IMR-90 (cell line): ENCODE results near the gene NOC2L. TPM values are rescaled to one million over a fixed set of nuclear protein-coding genes. Genes with fewer than 3 reads are reported as not detected.

ENCODE experiments used
- ATAC-seq: fragments of 200-7000 bp; cut with Tn5 transposase; 2 replicates; pipeline ENCODE4 v1.9.1; 2020; ENCODE audit warnings: low read depth, mild to moderate bottlenecking, moderate library complexity
- BruUV-seq: library from RNA; stranded (reverse); fragments of 400-500 nt; replicated peaks from 2 replicates; lab custom pipeline; 2021; lab: Mats Ljungman, UMichigan
- CTCF ChIA-PET: fragments of 300-600 bp; formaldehyde crosslinking; extraction: SDS; loops from one replicate; lab custom pipeline; 2021; ENCODE audit warnings: antibody characterized with exemption; lab: Yijun Ruan, JAX
- POLR2A ChIA-PET: fragments of 300-600 bp; sonication (Branson Sonifier 250); formaldehyde crosslinking; loops from one replicate; lab custom pipeline; 2022; ENCODE audit warnings: antibody characterized with exemption; ENCODE audit not compliant: unreplicated experiment; lab: Charles Lee
- DNase-seq: peaks from one replicate; pipeline ENCODE4 v3.0.0; 2013
- H2AFZ ChIP-seq: replicated peaks from 2 replicates; pipeline ENCODE3; 2013; ENCODE audit warnings: low read length, mild to moderate bottlenecking; ENCODE audit not compliant: poor library complexity
- H2AK5ac ChIP-seq: 2 replicates; pipeline ENCODE4 v1.6.1; 2013; ENCODE audit warnings: low read depth, low read length, inconsistent platforms
- H2AK9ac ChIP-seq: replicated peaks from 2 replicates; pipeline ENCODE3; 2013; ENCODE audit warnings: mild to moderate bottlenecking, low read depth, low read length, moderate library complexity; ENCODE audit not compliant: poor library complexity
- H2BK120ac ChIP-seq: 2 replicates; pipeline ENCODE4 v1.6.1; 2013; ENCODE audit warnings: low read depth, low read length, inconsistent platforms
- H2BK15ac ChIP-seq: 3 replicates; pipeline ENCODE4 v1.6.1; 2013; ENCODE audit warnings: low read depth, low read length, inconsistent platforms
- H2BK20ac ChIP-seq: 2 replicates; pipeline ENCODE4 v1.6.1; 2013; ENCODE audit warnings: low read depth, mild to moderate bottlenecking, inconsistent platforms, low read length, moderate library complexity
- H2BK5ac ChIP-seq: 2 replicates; pipeline ENCODE4 v1.6.1; 2013; ENCODE audit warnings: mild to moderate bottlenecking, low read depth, low read length, inconsistent platforms; ENCODE audit not compliant: poor library complexity, severe bottlenecking
- H3K14ac ChIP-seq: replicated peaks from 2 replicates; pipeline ENCODE4 v1.6.1; 2013; ENCODE audit warnings: low read depth, low read length, inconsistent platforms
- H3K18ac ChIP-seq: 2 replicates; pipeline ENCODE4 v1.6.1; 2013; ENCODE audit warnings: low read depth, low read length, control low read depth
- H3K23ac ChIP-seq: 2 replicates; pipeline ENCODE4 v1.6.1; 2013; ENCODE audit warnings: low read depth, low read length, inconsistent platforms
- H3K27ac ChIP-seq: 2 replicates; pipeline ENCODE4 v1.5.1; 2013; ENCODE audit warnings: mild to moderate bottlenecking, control low read depth, low read length; ENCODE audit not compliant: insufficient read depth
- H3K27me3 ChIP-seq: 2 replicates; pipeline ENCODE4 v1.6.1; 2013; ENCODE audit warnings: low read length; ENCODE audit not compliant: control insufficient read depth, insufficient read depth
- H3K36me3 ChIP-seq: 2 replicates; pipeline ENCODE4 v1.6.1; 2013; ENCODE audit warnings: low read length, mixed read lengths; ENCODE audit not compliant: control insufficient read depth, insufficient read depth
- H3K4ac ChIP-seq: 2 replicates; pipeline ENCODE4 v1.6.1; 2013; ENCODE audit warnings: low read depth, low read length, inconsistent platforms
- H3K4me1 ChIP-seq: 2 replicates; pipeline ENCODE4 v1.6.1; 2013; ENCODE audit warnings: low read length, mixed read lengths; ENCODE audit not compliant: control insufficient read depth, insufficient read depth
- H3K4me2 ChIP-seq: 2 replicates; pipeline ENCODE4 v1.6.1; 2013; ENCODE audit warnings: low read depth, mild to moderate bottlenecking, control low read depth, low read length, moderate library complexity
- H3K4me3 ChIP-seq: 2 replicates; pipeline ENCODE4 v1.5.1; 2013; ENCODE audit warnings: low read depth, mild to moderate bottlenecking, control low read depth, low read length, moderate library complexity; ENCODE audit not compliant: insufficient read depth
- H3K56ac ChIP-seq: 2 replicates; pipeline ENCODE4 v1.6.1; 2013; ENCODE audit warnings: low read length, inconsistent platforms; ENCODE audit not compliant: insufficient read depth; ENCODE audit errors: extremely low read depth
- H3K79me1 ChIP-seq, 2 experiments: 2 replicates each; pipeline ENCODE4 v1.6.1; 2013; ENCODE audit warnings: low read length in 2 of 2, inconsistent platforms in 1 of 2, low read depth in 1 of 2
- H3K9ac ChIP-seq: 2 replicates; pipeline ENCODE4 v1.6.1; 2013; ENCODE audit warnings: low read depth, low read length, control low read depth
- H3K9me1 ChIP-seq: 2 replicates; pipeline ENCODE4 v1.6.1; 2013; ENCODE audit warnings: low read length, inconsistent platforms; ENCODE audit not compliant: insufficient read depth
- H3K9me3 ChIP-seq: 2 replicates; pipeline ENCODE4 v1.6.1; 2013; ENCODE audit warnings: low read length; ENCODE audit not compliant: control insufficient read depth, insufficient read depth
- H4K20me1 ChIP-seq: 2 replicates; pipeline ENCODE4 v1.6.1; 2013; ENCODE audit warnings: low read length, inconsistent platforms; ENCODE audit not compliant: insufficient read depth
- H4K5ac ChIP-seq: 2 replicates; pipeline ENCODE4 v1.6.1; 2013; ENCODE audit warnings: mild to moderate bottlenecking, low read depth, low read length, control low read depth
- H4K8ac ChIP-seq, 2 experiments: 2 replicates each; pipeline ENCODE4 v1.6.1; 2013; ENCODE audit warnings: low read depth in 2 of 2, low read length in 2 of 2, control low read depth in 1 of 2, inconsistent platforms in 1 of 2
- H4K91ac ChIP-seq: 2 replicates; pipeline ENCODE4 v1.6.1; 2013; ENCODE audit warnings: low read depth, low read length, inconsistent platforms; ENCODE audit not compliant: insufficient read depth
- BHLHE40 ChIP-seq: fragments of 150-350 bp; IDR thresholded peaks from 2 replicates; pipeline ENCODE4 v1.6.1; 2016; ENCODE audit warnings: mild to moderate bottlenecking, low read depth, low read length
- CHD1 ChIP-seq: IDR thresholded peaks from 2 replicates; pipeline ENCODE4 v1.6.1; 2012; ENCODE audit warnings: low read depth, low read length, improper control_type of control experiment
- ELK1 ChIP-seq: fragments of 150-350 bp; IDR thresholded peaks from 2 replicates; pipeline ENCODE4 v1.6.1; 2016; ENCODE audit warnings: low read depth, mild to moderate bottlenecking, low read length, moderate library complexity, borderline replicate concordance
- MAZ ChIP-seq: IDR thresholded peaks from 2 replicates; pipeline ENCODE4 v1.6.1; 2012; ENCODE audit warnings: low read depth, mild to moderate bottlenecking, low read length, improper control_type of control experiment, moderate library complexity, borderline replicate concordance
- MXI1 ChIP-seq: IDR thresholded peaks from 2 replicates; pipeline ENCODE4 v1.6.1; 2012; ENCODE audit warnings: low read depth, mild to moderate bottlenecking, low read length, moderate library complexity, borderline replicate concordance
- NFE2L2 ChIP-seq: fragments of 150-350 bp; IDR thresholded peaks from 2 replicates; pipeline ENCODE4 v1.6.1; 2016; ENCODE audit warnings: low read depth, mild to moderate bottlenecking, low read length
- POLR2A ChIP-seq: IDR thresholded peaks from 2 replicates; pipeline ENCODE4 v1.6.1; 2012; ENCODE audit warnings: mild to moderate bottlenecking, low read depth, low read length
- RAD21 ChIP-seq: IDR thresholded peaks from 2 replicates; pipeline ENCODE4 v1.6.1; 2012; ENCODE audit warnings: low read length, improper control_type of control experiment
- RFX5 ChIP-seq: IDR thresholded peaks from 2 replicates; pipeline ENCODE4 v1.8.0; 2012; ENCODE audit warnings: low read depth, mild to moderate bottlenecking, low read length, moderate library complexity
- SMC3 ChIP-seq: fragments of 150-350 bp; IDR thresholded peaks from 2 replicates; pipeline ENCODE4 v1.6.1; 2016; ENCODE audit warnings: low read depth, mild to moderate bottlenecking, antibody characterized with exemption, low read length, moderate library complexity
- WGBS, 2 experiments: methylation state at CpG; one replicate each; pipeline versions ENCODE4 v1.1.5 to v1.1.7; 2013; ENCODE audit warnings: missing lambda C conversion rate in 2 of 2; ENCODE audit not compliant: insufficient read length in 1 of 2; ENCODE audit errors: extremely low coverage in 2 of 2; 5-methylcytosine and 5-hydroxymethylcytosine counted together
- dilution Hi-C: fragments of 300-500 bp; cut with HindIII; formaldehyde crosslinking; loops from one replicate; pipeline ENCODE4 v1.14.3; 2018; ENCODE audit warnings: low sequenced_read_pairs; ENCODE audit not compliant: unreplicated experiment
- in situ Hi-C: fragments of 300-500 bp; cut with MboI; formaldehyde crosslinking; loops from 3 replicates; pipeline ENCODE4 v1.14.3; 2019; ENCODE audit warnings: low sequenced_read_pairs, inconsistent platforms, mixed read lengths
- intact Hi-C: fragments of 100-400 bp; cut with micrococcal nuclease; formaldehyde crosslinking; loops from 2 replicates; pipeline ENCODE4 v1.10.0; 2022
- polyA plus RNA-seq, 3 experiments: library from polyadenylated mRNA; depleted of rRNA; stranded (reverse); fragments of >200 nt; gene quantifications; 2 replicates each; pipeline ENCODE4 v1.2.3, GENCODE V29; 2012; ENCODE audit warnings: low replicate concordance in 1 of 3
- total RNA-seq: library from RNA; depleted of rRNA; stranded (reverse); fragments of >200 nt; gene quantifications from 2 replicates; pipeline ENCODE4 v1.2.3, GENCODE V29; 2012
- TF ChIP-seq, protein P1 (sequence below): conservative IDR thresholded peaks from 2 replicates; pipeline ENCODE4 v1.5.1; 2012; ENCODE audit warnings: mild to moderate bottlenecking, low read depth, low read length, improper control_type of control experiment
- TF ChIP-seq, protein P2 (sequence below): fragments of 150-350 bp; IDR thresholded peaks from 2 replicates; pipeline ENCODE4 v1.6.1; 2017; ENCODE audit warnings: mild to moderate bottlenecking, antibody characterized with exemption, low read length, low read depth

Gene NOC2L
- total and polyA plus RNA-seq, 2 of the 4 experiments (the other 2 are of a cell fraction), result 74.2 to 106 TPM

DNA sequence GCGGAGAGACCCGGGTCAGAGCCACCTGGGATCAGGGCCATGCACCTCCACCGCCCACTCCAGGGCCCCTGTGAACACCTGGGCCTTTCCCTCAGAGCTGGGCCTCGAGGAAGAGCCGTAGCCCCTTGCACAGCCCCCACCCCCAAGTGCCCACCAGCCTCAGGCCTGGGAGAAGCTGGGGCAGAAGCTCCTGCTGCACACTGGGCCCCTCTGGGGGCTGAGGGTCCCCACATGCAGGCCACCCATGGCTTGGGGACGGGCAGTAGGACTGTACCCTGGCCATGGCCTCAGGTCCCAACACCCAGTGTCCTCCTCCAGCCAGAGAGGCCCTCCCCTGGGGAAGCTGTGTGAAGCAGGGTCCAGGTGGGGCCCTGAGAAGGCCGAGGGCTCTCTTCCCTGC lies 6.5 kb downstream of the NOC2L start:
- TF ChIP-seq RAD21 (no peak), POLR2A (no peak), ELK1 (no peak), NFE2L2 (no peak), BHLHE40 (no peak), MXI1 (no peak), RFX5 (no peak), SMC3 (no peak), CHD1 (no peak), MAZ (no peak)
- TF ChIP-seq, protein P1, sequence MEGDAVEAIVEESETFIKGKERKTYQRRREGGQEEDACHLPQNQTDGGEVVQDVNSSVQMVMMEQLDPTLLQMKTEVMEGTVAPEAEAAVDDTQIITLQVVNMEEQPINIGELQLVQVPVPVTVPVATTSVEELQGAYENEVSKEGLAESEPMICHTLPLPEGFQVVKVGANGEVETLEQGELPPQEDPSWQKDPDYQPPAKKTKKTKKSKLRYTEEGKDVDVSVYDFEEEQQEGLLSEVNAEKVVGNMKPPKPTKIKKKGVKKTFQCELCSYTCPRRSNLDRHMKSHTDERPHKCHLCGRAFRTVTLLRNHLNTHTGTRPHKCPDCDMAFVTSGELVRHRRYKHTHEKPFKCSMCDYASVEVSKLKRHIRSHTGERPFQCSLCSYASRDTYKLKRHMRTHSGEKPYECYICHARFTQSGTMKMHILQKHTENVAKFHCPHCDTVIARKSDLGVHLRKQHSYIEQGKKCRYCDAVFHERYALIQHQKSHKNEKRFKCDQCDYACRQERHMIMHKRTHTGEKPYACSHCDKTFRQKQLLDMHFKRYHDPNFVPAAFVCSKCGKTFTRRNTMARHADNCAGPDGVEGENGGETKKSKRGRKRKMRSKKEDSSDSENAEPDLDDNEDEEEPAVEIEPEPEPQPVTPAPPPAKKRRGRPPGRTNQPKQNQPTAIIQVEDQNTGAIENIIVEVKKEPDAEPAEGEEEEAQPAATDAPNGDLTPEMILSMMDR, result no peak
- TF ChIP-seq, protein P2, sequence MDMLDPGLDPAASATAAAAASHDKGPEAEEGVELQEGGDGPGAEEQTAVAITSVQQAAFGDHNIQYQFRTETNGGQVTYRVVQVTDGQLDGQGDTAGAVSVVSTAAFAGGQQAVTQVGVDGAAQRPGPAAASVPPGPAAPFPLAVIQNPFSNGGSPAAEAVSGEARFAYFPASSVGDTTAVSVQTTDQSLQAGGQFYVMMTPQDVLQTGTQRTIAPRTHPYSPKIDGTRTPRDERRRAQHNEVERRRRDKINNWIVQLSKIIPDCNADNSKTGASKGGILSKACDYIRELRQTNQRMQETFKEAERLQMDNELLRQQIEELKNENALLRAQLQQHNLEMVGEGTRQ, result no peak

More for the DNA sequence above, 6.5 kb downstream of the NOC2L start:
- no peak overlapping the region for H3K27ac ChIP-seq
- H3K9me1 ChIP-seq, result peaks cover 9% of the 10 kb centered on the region
- H2BK120ac ChIP-seq, result no peak overlapping the region
- ChIA-PET CTCF (no interaction called here), POLR2A (interaction anchor here (0.6 kb wide), 1 partner anchor 13 kb away, joined by 3 read pairs; no protein-coding TSS in a partner anchor)
- peaks cover 13 to 42% of the 10 kb centered on the region in 2 experiments for H3K79me1 ChIP-seq
- H3K4ac ChIP-seq, result no peak overlapping the region
- no peak overlapping the region for H3K4me3 ChIP-seq
- H4K91ac ChIP-seq, result no peak overlapping the region
- H3K9me3 ChIP-seq, result no peaks in the 10 kb centered on the region
- intact Hi-C loops, result no loop called here
- no peak overlapping the region for H3K23ac ChIP-seq
- 100% methylated on average over 1 of the region's 7 CpGs; no CpG with 5 or more reads in 1 of the 2 experiments for WGBS, 2 experiments
- H3K9ac ChIP-seq, result no peak overlapping the region
- dilution Hi-C loops, result no loop called here
- no TSS peak for BruUV-seq
- H3K56ac ChIP-seq, result no peak overlapping the region
- no peak overlapping the region for H4K8ac ChIP-seq
- H4K5ac ChIP-seq, result no peak overlapping the region
- H2BK15ac ChIP-seq, result no peak overlapping the region
- no peak for DNase-seq
- no peak overlapping the region for H2AK9ac ChIP-seq
- peaks cover under 1% of the 10 kb centered on the region; the same call in 1 of the 2 replicates for H3K4me1 ChIP-seq
- H2BK20ac ChIP-seq, result no peak overlapping the region
- no peak for ATAC-seq
- H2AK5ac ChIP-seq, result no peak overlapping the region
- in situ Hi-C loops, result no loop called here
- no peak overlapping the region for H2BK5ac ChIP-seq
- H3K4me2 ChIP-seq, result no peak overlapping the region
- peaks cover 22% of the 10 kb centered on the region for H4K20me1 ChIP-seq
- no peak overlapping the region for H3K14ac ChIP-seq
- peaks cover 81% of the 10 kb centered on the region for H3K36me3 ChIP-seq
- no peaks in the 10 kb centered on the region for H3K27me3 ChIP-seq
- no peak overlapping the region for H3K18ac ChIP-seq
- H2AFZ ChIP-seq, result no peak overlapping the region
